OCI-LY7 (cell line): ENCODE measurements around the gene GUCY1A2.

Experiments used
- CTCF ChIP-seq: fragments of 200-600 bp; sonication (generic); conservative IDR thresholded peaks from 2 replicates; pipeline ENCODE4 v1.5.1; 2014; ENCODE audit warnings: mild to moderate bottlenecking, antibody characterized with exemption, low read length, moderate library complexity, mixed read lengths
- EZH2phosphoT487 ChIP-seq: fragments of 200-600 bp; sonication (generic); IDR thresholded peaks from 2 replicates; pipeline ENCODE4 v1.6.1; 2018; ENCODE audit warnings: low read depth, borderline replicate concordance, mild to moderate bottlenecking, mixed run types, antibody characterized with exemption, low read length, moderate library complexity, mixed read lengths

GRCh38 chr11:106745941-106746340, 272.3 kb downstream of the GUCY1A2 start:
- TF ChIP-seq CTCF (no peak), EZH2phosphoT487 (no peak)
